GM19397 (cell line): ENCODE measurements around the gene TAF1C.
"Not testable (repeated sequence)": the region's sequence is repeated elsewhere in the genome, so short reads cannot be mapped to it uniquely, and the experiment has no call there.

Experiments
- ATAC-seq: cut with Tn5 transposase; IDR thresholded peaks from one replicate; pipeline ENCODE4 v1.9.1; 2021; ENCODE audit warnings: mild to moderate bottlenecking, moderate library complexity; ENCODE audit not compliant: unreplicated experiment

Gene TAF1C

DNA sequence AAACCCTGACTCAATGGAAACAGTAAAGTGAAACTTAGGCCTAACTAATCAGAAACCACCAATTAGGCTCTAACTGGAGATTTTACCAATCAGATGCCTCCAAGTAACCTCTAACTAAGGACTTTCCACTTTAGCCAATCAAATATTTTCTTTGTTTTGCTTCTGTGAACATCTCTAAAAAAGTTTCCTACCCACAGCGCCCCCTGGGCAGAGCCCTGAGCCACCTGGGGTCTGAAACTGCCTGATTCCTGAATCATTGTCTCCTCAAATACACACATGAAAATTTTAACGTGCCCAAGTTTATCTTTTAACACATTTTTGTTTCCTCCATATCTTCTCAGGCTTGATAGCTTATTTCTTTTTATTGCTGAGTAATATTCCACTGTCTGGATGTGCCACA lies 23.1 kb upstream of the TAF1C start:
- ATAC-seq = no peak

DNA sequence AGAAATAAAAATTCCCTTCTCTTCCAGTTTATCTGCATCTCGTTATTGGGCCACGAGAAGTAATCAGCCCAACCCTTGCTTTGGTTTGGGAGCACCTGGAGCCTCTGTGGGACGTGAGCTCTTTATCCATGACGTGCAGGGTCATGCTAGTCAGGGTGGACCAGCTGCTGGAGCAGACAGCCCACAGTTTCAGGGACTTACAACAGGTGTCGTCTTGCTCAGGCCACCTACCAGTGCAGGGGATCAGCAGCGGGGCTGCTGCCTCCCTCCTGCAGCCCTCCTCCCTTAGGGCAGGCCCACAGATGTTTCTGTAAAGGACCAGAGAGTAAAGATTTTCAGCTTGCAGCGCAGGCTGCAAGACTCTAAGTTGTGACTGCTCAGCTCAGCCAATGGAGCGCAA lies 21.0 kb upstream of the TAF1C start:
- no peak for ATAC-seq

- ATAC-seq = no peak
These were observed 20.4 kb upstream of the TAF1C start for GRCh38 chr16:84207251-84207650.

- no peak for ATAC-seq
These were observed 19.3 kb upstream of the TAF1C start for GRCh38 chr16:84205976-84206691.

DNA sequence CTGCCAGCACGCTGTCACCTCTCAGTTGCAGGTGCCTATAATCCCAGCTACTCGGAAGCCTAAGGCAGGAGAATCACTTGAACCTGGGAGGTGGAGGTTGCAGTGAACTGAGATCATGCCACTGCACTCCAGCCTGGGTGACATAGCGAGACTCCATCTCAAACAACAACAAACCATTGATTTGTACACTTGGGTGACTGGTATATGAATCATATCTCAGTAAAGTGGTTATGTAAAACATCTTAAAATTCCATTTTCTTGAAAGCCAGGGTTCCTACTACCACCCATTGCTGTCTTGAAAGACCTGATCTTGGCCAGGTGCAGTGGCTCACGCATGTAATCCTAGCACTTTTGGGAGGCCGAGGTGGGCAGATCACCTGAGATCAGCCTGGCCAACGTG lies 18.3 kb upstream of the TAF1C start:
- not testable (repeated sequence) for ATAC-seq

GRCh38 chr16:84204551-84204950 lies 17.7 kb upstream of the TAF1C start:
- ATAC-seq = not testable (repeated sequence)

GRCh38 chr16:84199861-84200260 lies 13.0 kb upstream of the TAF1C start:
- ATAC-seq = no peak

- ATAC-seq = no peak
These were observed 12.2 kb upstream of the TAF1C start for GRCh38 chr16:84199097-84199496.

GRCh38 chr16:84198401-84198800 lies 11.5 kb upstream of the TAF1C start:
- no peak for ATAC-seq

GRCh38 chr16:84197466-84198128 lies 10.7 kb upstream of the TAF1C start:
- ATAC-seq = no peak

DNA sequence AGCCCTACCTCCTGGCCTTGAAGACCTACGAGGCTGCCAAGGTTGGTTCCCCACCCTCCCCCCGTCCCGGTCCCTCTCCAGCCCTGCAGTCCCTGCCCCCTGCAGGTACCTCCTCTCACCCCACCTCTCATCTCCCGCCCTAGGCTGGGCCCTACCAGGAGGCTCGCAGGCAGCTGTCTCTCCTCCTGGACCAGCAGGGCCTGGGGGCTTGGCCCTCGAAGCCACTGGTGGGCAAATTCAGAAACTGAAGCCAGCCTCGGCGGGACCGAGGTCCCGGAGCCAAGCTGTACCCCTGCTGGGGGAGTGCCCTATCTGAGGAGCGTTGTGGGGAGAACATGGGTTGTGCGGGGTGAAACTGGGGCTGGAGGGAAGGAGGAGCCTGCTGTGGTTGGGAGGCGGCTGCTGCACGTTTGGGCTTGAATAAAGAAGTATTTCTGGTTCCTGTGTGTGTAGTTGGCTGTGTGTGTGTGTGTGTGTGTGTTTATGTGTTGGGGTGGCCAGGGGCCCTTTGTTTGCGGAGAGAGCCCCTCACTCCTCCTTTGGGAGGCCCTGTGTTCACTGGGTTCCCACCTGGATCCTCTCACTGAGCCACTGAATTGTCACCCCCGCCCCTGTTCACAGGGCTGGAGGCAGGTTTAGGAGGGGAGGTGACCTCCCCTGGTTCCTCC lies 10.0 kb upstream of the TAF1C start:
- ATAC-seq = no peak

GRCh38 chr16:84196101-84196500 lies 9.2 kb upstream of the TAF1C start:
- no peak for ATAC-seq

DNA sequence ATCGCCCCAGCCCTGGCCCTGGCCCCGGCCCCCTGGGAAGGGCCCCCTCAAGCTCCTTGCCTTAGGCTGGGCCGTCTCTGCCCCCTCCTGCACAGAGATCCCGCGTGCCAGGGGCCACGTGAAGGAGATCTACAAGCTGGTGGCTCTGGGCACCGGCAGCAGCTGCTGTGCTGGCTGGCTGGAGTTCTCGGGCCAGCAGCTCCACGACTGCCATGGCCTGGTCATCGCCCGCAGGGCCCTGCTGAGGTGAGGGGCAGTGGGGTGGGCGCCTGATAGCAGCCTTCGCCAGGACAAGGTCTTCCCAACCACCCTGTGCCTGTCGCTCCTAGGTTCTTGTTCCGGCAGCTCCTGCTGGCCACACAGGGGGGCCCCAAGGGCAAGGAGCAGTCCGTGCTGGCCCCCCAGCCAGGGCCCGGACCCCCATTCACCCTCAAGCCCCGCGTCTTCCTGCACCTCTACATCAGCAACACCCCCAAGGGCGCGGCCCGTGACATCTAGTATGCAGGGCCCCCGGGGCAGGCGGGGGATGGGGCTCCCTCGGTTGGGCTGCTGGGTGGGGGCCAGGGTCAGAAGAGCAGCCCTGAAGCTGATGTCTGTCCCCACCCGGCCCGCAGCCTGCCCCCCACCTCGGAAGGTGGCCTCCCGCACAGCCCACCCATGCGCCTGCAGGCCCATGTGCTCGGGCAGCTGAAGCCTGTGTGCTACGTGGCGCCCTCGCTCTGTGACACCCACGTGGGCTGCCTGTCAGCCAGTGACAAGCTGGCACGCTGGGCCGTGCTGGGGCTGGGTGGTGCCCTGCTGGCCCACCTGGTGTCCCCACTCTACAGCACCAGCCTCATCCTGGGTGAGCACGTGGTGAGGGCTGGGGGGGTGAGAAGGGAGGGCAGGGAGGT lies 8.6 kb upstream of the TAF1C start:
- ATAC-seq = no peak

DNA sequence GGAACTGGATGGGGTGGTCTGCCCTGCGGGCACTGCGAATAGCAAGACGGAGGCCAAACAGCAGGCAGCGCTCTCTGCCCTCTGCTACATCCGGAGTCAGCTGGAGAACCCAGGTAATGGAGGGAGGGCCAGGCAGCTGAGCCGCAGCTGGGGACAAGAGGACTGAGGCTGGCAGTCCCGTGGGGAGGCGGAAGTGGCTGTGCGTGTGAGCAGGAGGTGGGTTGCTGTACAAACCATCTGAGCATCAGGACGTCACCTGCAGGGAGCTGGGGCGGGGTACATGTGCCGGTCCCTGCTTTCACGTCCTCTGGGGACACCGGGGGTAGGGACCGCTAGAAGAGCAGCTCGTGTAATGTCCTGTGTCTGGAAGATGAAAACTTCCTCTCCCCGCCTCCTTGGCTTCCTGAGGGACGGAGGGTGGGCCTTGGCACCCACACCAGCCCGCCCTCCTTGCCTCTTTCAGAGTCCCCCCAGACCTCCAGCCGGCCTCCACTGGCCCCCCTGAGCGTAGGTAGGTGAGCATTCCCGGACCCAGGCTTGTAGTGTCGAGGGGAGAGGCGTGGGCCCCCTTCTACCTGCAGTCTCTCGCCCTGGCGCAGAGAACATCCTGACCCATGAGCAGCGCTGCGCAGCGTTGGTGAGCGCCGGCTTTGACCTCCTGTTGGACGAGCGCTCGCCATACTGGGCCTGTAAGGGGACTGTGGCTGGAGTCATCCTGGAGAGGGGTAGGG lies 7.8 kb upstream of the TAF1C start:
- ATAC-seq = no peak

- no peak for ATAC-seq
These were observed 7.2 kb upstream of the TAF1C start for GRCh38 chr16:84194018-84194417.

GRCh38 chr16:84193480-84193879 lies 6.6 kb upstream of the TAF1C start:
- ATAC-seq = no peak

DNA sequence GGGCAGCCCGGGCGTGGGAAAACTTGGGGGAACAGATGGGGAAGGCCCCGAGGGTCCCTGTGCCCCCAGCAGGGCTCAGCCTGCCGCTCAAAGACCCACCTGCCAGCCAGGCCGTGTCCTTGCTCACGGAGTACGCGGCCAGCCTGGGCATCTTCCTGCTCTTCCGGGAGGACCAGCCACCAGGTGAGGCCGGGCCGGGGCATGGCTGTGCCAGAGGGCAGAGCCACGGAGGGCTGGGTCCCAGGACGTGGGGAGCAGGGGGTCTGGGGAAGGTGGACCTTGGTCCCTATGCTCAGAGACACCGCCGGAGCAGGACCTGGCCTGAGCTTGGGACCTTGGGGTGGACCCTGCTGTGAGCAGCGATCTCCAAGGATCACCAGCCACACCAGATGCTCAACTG lies 4.6 kb upstream of the TAF1C start:
- no peak for ATAC-seq

- ATAC-seq = no peak
These were observed 4.0 kb upstream of the TAF1C start, which contains the start of gene ADAD2 for GRCh38 chr16:84190731-84191388. Gene ADAD2, plus strand, starts transcription at chr16:84191157. Its CDS starts 74 bp downstream, at chr16:84191231.

GRCh38 chr16:84184775-84185174 lies 2.1 kb downstream of the TAF1C start:
- ATAC-seq = no peak
